ENCODE data around the gene SLC7A10.

GRCh38 chr19:33194886-33195644 lies 30.6 kb downstream of the SLC7A10 start:
- no peak for TF ChIP-seq POLR2A (IDR thresholded peaks at IDR 0.05)
- no peak for TF ChIP-seq CTCF (IDR thresholded peaks at IDR 0.05)
